HUES6 (cell line): ENCODE results near the gene TIFAB.

Experiments
- H3K27ac ChIP-seq: 2 replicates; pipeline ENCODE4 v1.7.0; 2013; ENCODE audit warnings: low read depth, mild to moderate bottlenecking, low read length, inconsistent platforms
- H3K27me3 ChIP-seq: 2 replicates; pipeline ENCODE4 v1.6.1; 2013; ENCODE audit warnings: low read length; ENCODE audit not compliant: control insufficient read depth, insufficient read depth
- H3K36me3 ChIP-seq: 2 replicates; pipeline ENCODE4 v1.6.1; 2013; ENCODE audit warnings: low read length; ENCODE audit not compliant: control insufficient read depth, insufficient read depth
- H3K4me1 ChIP-seq: 2 replicates; pipeline ENCODE4 v1.6.1; 2013; ENCODE audit warnings: low read length; ENCODE audit not compliant: control insufficient read depth, insufficient read depth
- H3K4me3 ChIP-seq: 2 replicates; pipeline ENCODE4 v1.5.1; 2013; ENCODE audit warnings: low read depth, low read length
- H3K9ac ChIP-seq: one replicate; pipeline ENCODE4 v1.6.1; 2013; ENCODE audit warnings: mild to moderate bottlenecking, low read length
- H3K9me3 ChIP-seq: 2 replicates; pipeline ENCODE4 v1.6.1; 2013; ENCODE audit warnings: low read depth, low read length; ENCODE audit not compliant: control insufficient read depth, insufficient read depth

TIFAB gene

DNA sequence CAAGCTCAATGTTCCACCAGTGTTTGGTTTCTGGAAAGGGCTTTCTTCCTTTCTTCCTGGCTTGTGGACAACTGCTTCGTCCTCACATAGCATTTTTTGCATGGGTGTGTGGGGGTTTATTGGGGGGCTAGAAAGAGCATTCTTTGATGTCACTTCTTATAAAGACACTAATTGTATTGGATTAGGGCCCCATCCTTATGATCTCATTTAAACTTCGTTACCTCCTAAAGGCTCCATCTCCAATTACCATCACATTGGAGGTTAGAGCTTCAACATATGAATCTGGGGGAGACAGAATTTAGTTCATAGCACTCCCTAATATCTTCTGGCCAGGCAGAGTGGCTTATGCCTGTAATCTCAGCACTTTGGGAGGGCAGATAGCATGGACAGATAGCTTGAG is 47.1 kb downstream of the TIFAB start:
- peaks cover 24% of the 10 kb centered on the region for H3K9me3 ChIP-seq
- no peak overlapping the region for H3K27ac ChIP-seq
- H3K36me3 ChIP-seq = no peaks in the 10 kb centered on the region
- H3K4me3 ChIP-seq = no peak overlapping the region
- peaks cover 25% of the 10 kb centered on the region for H3K4me1 ChIP-seq
- H3K9ac ChIP-seq = no peak overlapping the region
- peaks cover 64% of the 10 kb centered on the region for H3K27me3 ChIP-seq

DNA sequence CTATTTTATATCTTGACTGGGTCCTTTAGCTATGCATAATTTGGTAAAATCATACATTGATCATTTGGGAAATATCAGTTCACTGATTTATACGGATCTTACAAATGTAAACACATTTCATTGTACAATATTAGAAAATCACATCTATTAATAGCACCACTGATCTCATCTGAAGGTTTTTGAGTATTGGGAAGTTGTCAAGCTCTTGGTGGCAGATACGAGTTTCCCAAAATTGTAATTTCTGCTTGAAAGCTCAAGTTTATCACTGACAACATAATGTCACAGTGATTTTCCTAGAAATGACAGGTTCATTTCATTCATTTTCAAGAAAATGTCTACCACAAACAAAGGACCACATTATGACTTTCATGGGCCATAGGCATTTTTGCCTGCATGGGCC is 50.1 kb downstream of the TIFAB start:
- H3K27me3 ChIP-seq = peaks cover 77% of the 10 kb centered on the region
- H3K9ac ChIP-seq = no peak overlapping the region

DNA sequence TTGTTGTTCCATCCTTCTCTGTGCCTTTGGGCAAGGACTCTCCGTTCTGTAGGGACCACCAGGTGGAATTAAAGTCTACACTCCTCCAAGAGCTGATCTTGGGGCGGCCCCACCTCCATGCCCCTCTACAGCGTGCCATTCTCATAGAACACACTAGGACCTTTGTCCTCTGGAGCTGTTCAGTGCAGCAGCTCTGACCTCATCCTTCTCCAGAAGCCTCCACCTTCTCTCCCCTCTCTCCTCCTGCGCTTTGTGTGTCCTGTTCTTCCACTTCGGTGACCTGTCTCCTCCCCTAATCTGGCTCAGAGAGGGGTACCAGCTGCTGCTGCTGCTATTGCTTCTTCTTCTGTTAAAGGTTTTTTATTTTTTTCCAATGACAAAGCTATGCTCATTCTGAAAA is 51.3 kb downstream of the TIFAB start:
- peaks cover 7% of the 10 kb centered on the region; the same call in 1 of the 2 replicates for H3K9me3 ChIP-seq
- no peaks in the 10 kb centered on the region for H3K36me3 ChIP-seq
- peak overlapping the region; percentile 51 for H3K9ac ChIP-seq
- no peak overlapping the region for H3K27ac ChIP-seq
- peaks cover 44% of the 10 kb centered on the region for H3K4me1 ChIP-seq
- H3K27me3 ChIP-seq = peaks cover 80% of the 10 kb centered on the region
- H3K4me3 ChIP-seq = peak overlapping the region; percentile 81

More for the DNA sequence above, 50.1 kb downstream of the TIFAB start:
- Histone ChIP-seq H3K27ac (no peak overlapping the region), H3K4me1 (peaks cover 34% of the 10 kb centered on the region), H3K4me3 (no peak overlapping the region), H3K36me3 (no peaks in the 10 kb centered on the region), H3K9me3 (peaks cover 9% of the 10 kb centered on the region; the same call in 1 of the 2 replicates)

- H3K9me3 ChIP-seq = peaks cover 2% of the 10 kb centered on the region; the same call in 1 of the 2 replicates
- H3K4me1 ChIP-seq = peaks cover 44% of the 10 kb centered on the region
Measured at GRCh38 chr5:135399794-135400542, 52.2 kb downstream of the TIFAB start.

DNA sequence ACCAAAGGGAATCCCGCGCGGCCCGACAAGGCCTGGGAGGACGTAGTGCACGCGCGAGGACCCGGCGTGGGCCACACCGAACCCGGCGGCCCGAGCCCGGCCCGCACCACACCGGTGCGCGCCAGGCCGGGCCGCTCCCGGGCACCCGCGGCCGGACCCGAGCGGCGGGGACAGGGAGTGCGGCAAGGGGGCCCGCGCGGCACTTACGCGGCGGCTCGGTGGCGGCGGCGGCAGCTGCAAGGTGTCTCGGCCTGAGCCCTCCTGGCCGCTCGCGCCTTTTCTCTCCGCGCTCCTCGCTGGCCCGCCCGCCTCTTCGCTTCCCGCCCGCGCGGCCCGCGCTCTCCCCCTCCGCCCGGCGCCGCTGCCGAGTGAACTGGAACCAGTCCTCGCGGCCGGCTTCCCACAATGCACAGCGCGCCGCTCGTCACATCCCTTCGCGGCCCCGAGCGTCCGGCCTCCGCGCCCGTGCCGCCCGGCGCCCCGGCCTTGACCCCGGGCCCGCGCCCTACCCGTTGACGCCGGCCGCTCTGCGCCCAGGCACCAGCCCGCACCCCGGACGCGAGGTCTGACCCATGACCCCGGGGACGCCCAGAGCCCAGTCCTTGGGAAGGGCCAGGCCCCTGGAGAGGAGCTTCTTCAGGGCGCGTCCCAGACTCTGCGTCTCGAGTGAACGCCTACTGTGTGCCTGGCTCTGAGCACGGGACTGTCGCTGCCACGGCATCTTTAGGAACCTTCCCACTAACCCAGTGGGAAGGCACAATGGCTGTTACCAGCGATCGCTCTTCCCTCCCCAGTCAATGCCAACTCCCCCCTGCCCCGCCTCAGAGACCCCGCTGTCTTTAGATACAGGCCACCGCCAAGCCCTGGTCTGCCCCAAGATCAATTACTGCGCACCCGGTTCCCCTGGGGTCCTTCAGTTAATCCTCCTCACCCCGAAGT is 53.0 kb downstream of the TIFAB start, which contains the start of gene MACROH2A1:
Gene MACROH2A1, minus strand, starts transcription at position 377 of the 939 bp plus-strand sequence. CDS start 10,138 bp downstream, outside the sequence.
- Histone ChIP-seq H3K9me3 (no peaks in the 10 kb centered on the region), H3K4me3 (peak within 1 kb of the TSS; percentile 81), H3K36me3 (no peaks in the 10 kb centered on the region), H3K4me1 (peaks cover 42% of the 10 kb centered on the region), H3K9ac (peak within 1 kb of the TSS; percentile 90), H3K27me3 (peaks cover 82% of the 10 kb centered on the region), H3K27ac (peak within 1 kb of the TSS; percentile 65; the same call in 1 of the 2 replicates)

More at GRCh38 chr5:135399794-135400542, 52.2 kb downstream of the TIFAB start:
- Histone ChIP-seq H3K4me3 (peak overlapping the region; percentile 81), H3K27ac (peak overlapping the region; percentile 65; the same call in 1 of the 2 replicates), H3K9ac (peak overlapping the region; percentile 90), H3K36me3 (no peaks in the 10 kb centered on the region), H3K27me3 (peaks cover 80% of the 10 kb centered on the region)

- peaks cover 81% of the 10 kb centered on the region for H3K27me3 ChIP-seq
- peaks cover 35% of the 10 kb centered on the region for H3K4me1 ChIP-seq
- H3K4me3 ChIP-seq = peak overlapping the region; percentile 81
- H3K27ac ChIP-seq = peak overlapping the region; percentile 62; the same call in 1 of the 2 replicates
- no peaks in the 10 kb centered on the region for H3K36me3 ChIP-seq
- H3K9me3 ChIP-seq = no peaks in the 10 kb centered on the region
- peak overlapping the region; percentile 90 for H3K9ac ChIP-seq
Measured at GRCh38 chr5:135398160-135398854, 53.8 kb downstream of the TIFAB start.
